Trophoblast cell (in vitro differentiated cells and primary cell): ENCODE results near the gene MKI67.

Experiments used
- DNase-seq, 2 donors: peaks; one replicate each; pipeline ENCODE4 v3.0.0-alpha.2; 2016
- H2AFZ ChIP-seq: 2 replicates; pipeline ENCODE4 v1.6.1; 2013; ENCODE audit warnings: low read length, moderate library complexity, mild to moderate bottlenecking; ENCODE audit not compliant: insufficient read depth, poor library complexity
- H2AK5ac ChIP-seq: 2 replicates; pipeline ENCODE4 v1.6.1; 2013; ENCODE audit warnings: mild to moderate bottlenecking, low read length
- H2BK120ac ChIP-seq: 2 replicates; pipeline ENCODE4 v1.6.1; 2013; ENCODE audit warnings: low read length, mild to moderate bottlenecking, moderate library complexity; ENCODE audit not compliant: insufficient read depth, poor library complexity
- H2BK12ac ChIP-seq: 2 replicates; pipeline ENCODE4 v1.6.1; 2013; ENCODE audit warnings: mild to moderate bottlenecking, low read length, moderate library complexity
- H2BK5ac ChIP-seq: 2 replicates; pipeline ENCODE4 v1.6.1; 2013; ENCODE audit warnings: low read length, low read depth, moderate library complexity, mild to moderate bottlenecking; ENCODE audit not compliant: poor library complexity
- H3K14ac ChIP-seq: 2 replicates; pipeline ENCODE4 v1.6.1; 2013; ENCODE audit warnings: mild to moderate bottlenecking, low read length
- H3K18ac ChIP-seq: 2 replicates; pipeline ENCODE4 v1.6.1; 2013; ENCODE audit warnings: mild to moderate bottlenecking, low read length
- H3K23ac ChIP-seq: 2 replicates; pipeline ENCODE4 v1.6.1; 2013; ENCODE audit warnings: low read length
- H3K27ac ChIP-seq: 2 replicates; pipeline ENCODE4 v1.5.1; 2013; ENCODE audit warnings: low read depth, mild to moderate bottlenecking, inconsistent platforms, low read length, moderate library complexity
- H3K27me3 ChIP-seq: 2 replicates; pipeline ENCODE4 v1.6.1; 2013; ENCODE audit warnings: inconsistent platforms, mild to moderate bottlenecking, low read length, moderate library complexity; ENCODE audit not compliant: insufficient read depth
- H3K36me3 ChIP-seq, 2 experiments: 1 replicate in 1 of 2; 2 replicates in 1 of 2; pipeline ENCODE4 v1.6.1; 2013; ENCODE audit warnings: low read length in 2 of 2, mild to moderate bottlenecking in 2 of 2, moderate library complexity in 1 of 2; ENCODE audit not compliant: insufficient read depth in 2 of 2, control insufficient read depth in 1 of 2
- H3K4ac ChIP-seq: 2 replicates; pipeline ENCODE4 v1.6.1; 2013; ENCODE audit warnings: low read depth, mild to moderate bottlenecking, low read length, moderate library complexity
- H3K4me1 ChIP-seq, 2 experiments: 1 replicate in 1 of 2; 2 replicates in 1 of 2; pipeline ENCODE4 v1.6.1; 2013; ENCODE audit warnings: low read length in 2 of 2, mild to moderate bottlenecking in 2 of 2, moderate library complexity in 1 of 2; ENCODE audit not compliant: insufficient read depth in 2 of 2, control insufficient read depth in 1 of 2
- H3K4me2 ChIP-seq: 2 replicates; pipeline ENCODE4 v1.6.1; 2013; ENCODE audit warnings: inconsistent platforms, mild to moderate bottlenecking, low read length, moderate library complexity
- H3K4me3 ChIP-seq: 2 replicates; pipeline ENCODE4 v1.5.1; 2013; ENCODE audit warnings: mild to moderate bottlenecking, low read depth, low read length, inconsistent platforms
- H3K79me1 ChIP-seq: one replicate; pipeline ENCODE4 v1.6.1; 2013; ENCODE audit warnings: low read length
- H3K79me2 ChIP-seq: 2 replicates; pipeline ENCODE4 v1.6.1; 2013; ENCODE audit warnings: low read length, mild to moderate bottlenecking; ENCODE audit not compliant: control insufficient read depth, insufficient read depth, poor library complexity
- H3K9ac ChIP-seq: 2 replicates; pipeline ENCODE4 v1.6.1; 2013; ENCODE audit warnings: mild to moderate bottlenecking, low read length
- H3K9me3 ChIP-seq: 2 replicates; pipeline ENCODE4 v1.6.1; 2013; ENCODE audit warnings: low read depth, mild to moderate bottlenecking, control low read depth, inconsistent platforms, low read length; ENCODE audit not compliant: insufficient read depth
- H4K12ac ChIP-seq: 2 replicates; pipeline ENCODE4 v1.6.1; 2013; ENCODE audit warnings: low read depth, mild to moderate bottlenecking, low read length, moderate library complexity
- H4K8ac ChIP-seq: 2 replicates; pipeline ENCODE4 v1.6.1; 2013; ENCODE audit warnings: low read depth, mild to moderate bottlenecking, low read length, moderate library complexity
- H4K91ac ChIP-seq: one replicate; pipeline ENCODE4 v1.6.1; 2013; ENCODE audit warnings: low read depth, mild to moderate bottlenecking, low read length, moderate library complexity
- WGBS: extraction: QIAGEN DNeasy Blood & Tissue Kit; methylation state at CpG from one replicate; pipeline ENCODE4 v1.1.7; 2013; ENCODE audit warnings: missing lambda C conversion rate; ENCODE audit not compliant: insufficient read length, insufficient coverage; ENCODE audit errors: extremely low coverage; 5-methylcytosine and 5-hydroxymethylcytosine counted together

Gene MKI67

GRCh38 chr10:128063736-128064107, 62.5 kb downstream of the MKI67 start:
- Histone ChIP-seq H3K23ac (no peak overlapping the region), H3K4ac (no peak overlapping the region), H3K18ac (no peak overlapping the region), H3K4me2 (no peak overlapping the region), H3K9me3 (peaks cover 14% of the 10 kb centered on the region), H3K27me3 (no peaks in the 10 kb centered on the region), H3K9ac (no peak overlapping the region), H3K14ac (no peak overlapping the region), H3K27ac (no peak overlapping the region), H2BK5ac (no peak overlapping the region), H4K12ac (no peak overlapping the region), H3K4me3 (no peak overlapping the region), H2AFZ (no peak overlapping the region), H3K79me1 (peaks cover 3% of the 10 kb centered on the region), H3K79me2 (no peaks in the 10 kb centered on the region), H2BK12ac (no peak overlapping the region), H3K4me1 (peaks cover 4 to 6% of the 10 kb centered on the region in 2 experiments), H2AK5ac (no peak overlapping the region), H4K91ac (no peak overlapping the region), H3K36me3 (peaks cover 41 to 44% of the 10 kb centered on the region in 2 experiments), H2BK120ac (no peak overlapping the region), H4K8ac (no peak overlapping the region)
- WGBS, result no CpG with 5 or more reads among the region's 7 CpGs
- peak in 1 of 2 donors; percentile 8 for DNase-seq

GRCh38 chr10:128062881-128063563, 63.2 kb downstream of the MKI67 start:
- H3K4me1 ChIP-seq, result peaks cover 4 to 6% of the 10 kb centered on the region in 2 experiments
- WGBS, result no CpG with 5 or more reads among the region's 19 CpGs
- H3K36me3 ChIP-seq, result peaks cover 35 to 39% of the 10 kb centered on the region in 2 experiments
- H3K23ac ChIP-seq, result no peak overlapping the region
- peaks cover 17% of the 10 kb centered on the region for H3K9me3 ChIP-seq
- no peak overlapping the region for H3K27ac ChIP-seq
- H3K4me2 ChIP-seq, result no peak overlapping the region
- H2BK12ac ChIP-seq, result no peak overlapping the region
- H3K14ac ChIP-seq, result no peak overlapping the region
- H3K79me2 ChIP-seq, result no peaks in the 10 kb centered on the region
- no peak overlapping the region for H2BK5ac ChIP-seq
- H3K4me3 ChIP-seq, result no peak overlapping the region
- no peak overlapping the region for H3K4ac ChIP-seq
- peak; percentile 69 to 75 for DNase-seq
- H3K79me1 ChIP-seq, result peaks cover 3% of the 10 kb centered on the region
- no peaks in the 10 kb centered on the region for H3K27me3 ChIP-seq
- H2AK5ac ChIP-seq, result no peak overlapping the region
- no peak overlapping the region for H3K18ac ChIP-seq
- H4K12ac ChIP-seq, result no peak overlapping the region
- H2AFZ ChIP-seq, result no peak overlapping the region
- H4K8ac ChIP-seq, result no peak overlapping the region
- no peak overlapping the region for H3K9ac ChIP-seq
- no peak overlapping the region for H4K91ac ChIP-seq
- H2BK120ac ChIP-seq, result no peak overlapping the region

DNA sequence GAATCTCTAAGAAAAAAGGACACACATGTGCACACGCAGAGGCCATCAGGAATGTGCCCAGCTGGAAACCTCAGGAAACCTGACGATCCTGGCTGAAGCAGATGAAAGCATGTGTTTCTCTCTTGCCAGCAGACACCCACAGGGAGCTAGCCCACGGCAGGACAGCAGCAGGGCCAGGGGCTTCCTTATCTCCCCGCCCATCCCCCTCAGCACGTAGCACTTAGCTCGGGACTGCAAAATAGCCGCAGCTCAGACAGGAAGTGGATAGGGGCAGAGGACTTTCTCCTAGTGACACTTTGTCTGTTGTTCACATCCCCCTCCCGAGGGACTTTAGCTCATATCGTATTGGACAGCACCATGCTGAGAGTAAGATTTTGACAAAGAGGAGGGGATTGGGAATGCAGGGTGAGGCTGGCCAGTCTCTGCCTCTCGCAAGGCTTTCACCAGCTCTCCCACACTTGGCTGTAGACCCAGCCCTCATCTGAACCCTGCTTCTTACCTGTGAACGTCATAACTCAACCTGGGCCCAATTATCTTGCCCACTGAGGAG, 63.8 kb downstream of the MKI67 start:
- Histone ChIP-seq H4K12ac (no peak overlapping the region), H2BK5ac (no peak overlapping the region), H3K9me3 (peaks cover 17% of the 10 kb centered on the region), H2BK12ac (no peak overlapping the region), H4K91ac (no peak overlapping the region), H2AK5ac (no peak overlapping the region), H3K18ac (no peak overlapping the region), H3K4me1 (peaks cover 4 to 6% of the 10 kb centered on the region in 2 experiments), H3K4ac (no peak overlapping the region), H2AFZ (no peak overlapping the region), H3K27me3 (no peaks in the 10 kb centered on the region), H2BK120ac (no peak overlapping the region), H3K4me2 (no peak overlapping the region), H3K27ac (no peak overlapping the region), H3K79me1 (peaks cover 3% of the 10 kb centered on the region), H3K14ac (no peak overlapping the region), H3K9ac (no peak overlapping the region), H3K36me3 (peaks cover 30 to 36% of the 10 kb centered on the region in 2 experiments), H3K4me3 (no peak overlapping the region), H3K23ac (no peak overlapping the region), H4K8ac (no peak overlapping the region), H3K79me2 (no peaks in the 10 kb centered on the region)
- WGBS, result no CpG with 5 or more reads among the region's 11 CpGs
- DNase-seq, result peak; percentile 66 to 68

DNA sequence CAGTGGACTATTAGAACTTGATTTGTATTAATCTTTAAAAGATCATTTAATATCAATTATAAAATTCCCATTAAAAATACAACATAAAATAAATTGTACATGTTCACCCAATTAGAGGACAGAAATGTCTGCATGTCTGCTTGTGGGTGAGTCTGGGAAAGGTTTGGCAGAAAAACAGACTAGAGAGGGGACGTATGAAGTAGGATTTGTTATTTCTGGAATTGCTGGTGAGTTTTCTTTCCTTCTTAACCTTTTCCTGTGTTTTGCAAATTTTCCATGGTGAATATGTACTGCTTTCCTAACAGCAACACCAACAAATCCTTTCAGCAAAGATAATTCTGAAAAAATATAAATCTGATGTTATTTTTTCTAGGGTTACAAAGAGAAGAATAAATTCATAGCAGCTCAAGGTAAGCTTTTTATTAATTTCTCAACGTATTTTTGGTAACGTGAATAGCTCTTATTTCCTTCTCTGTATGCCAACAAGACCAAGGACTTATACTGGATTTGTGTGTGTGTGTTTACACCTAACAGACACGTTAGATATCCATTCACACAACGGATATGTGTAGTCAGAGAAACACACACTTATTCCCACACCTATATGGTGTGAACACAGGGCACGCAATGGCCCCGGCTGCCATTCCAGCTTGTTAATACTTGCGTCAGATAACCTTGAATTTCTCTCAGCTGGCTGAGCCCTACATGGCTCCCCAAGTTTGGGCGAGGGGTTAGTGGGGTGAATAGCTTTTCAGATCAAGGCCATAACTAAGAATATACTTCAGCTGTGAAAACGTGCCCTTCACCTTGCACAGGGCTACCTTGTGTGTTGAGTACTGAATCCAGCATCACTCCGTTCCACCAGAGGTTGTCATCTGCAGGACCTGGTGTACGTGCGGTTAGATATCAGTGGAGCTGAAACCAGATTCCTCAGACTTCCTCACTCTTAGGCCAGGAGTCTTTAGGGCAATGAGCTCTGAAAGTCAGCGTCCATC, 64.6 kb downstream of the MKI67 start:
- H3K18ac ChIP-seq, result no peak overlapping the region
- no peak overlapping the region for H2BK12ac ChIP-seq
- no peaks in the 10 kb centered on the region for H3K79me2 ChIP-seq
- H3K36me3 ChIP-seq, result peaks cover 25 to 30% of the 10 kb centered on the region in 2 experiments
- no peak overlapping the region for H3K4ac ChIP-seq
- H4K8ac ChIP-seq, result no peak overlapping the region
- no peak overlapping the region for H3K4me2 ChIP-seq
- no peak overlapping the region for H3K23ac ChIP-seq
- WGBS, result no CpG with 5 or more reads among the region's 14 CpGs
- H3K9me3 ChIP-seq, result peaks cover 10% of the 10 kb centered on the region
- H3K27me3 ChIP-seq, result no peaks in the 10 kb centered on the region
- no peak overlapping the region for H4K12ac ChIP-seq
- peaks cover 3% of the 10 kb centered on the region for H3K79me1 ChIP-seq
- no peak overlapping the region for H2AK5ac ChIP-seq
- no peak overlapping the region for H3K27ac ChIP-seq
- no peak overlapping the region for H4K91ac ChIP-seq
- no peak overlapping the region for H2AFZ ChIP-seq
- H3K9ac ChIP-seq, result no peak overlapping the region
- no peak overlapping the region for H2BK5ac ChIP-seq
- peaks cover 4 to 6% of the 10 kb centered on the region in 2 experiments for H3K4me1 ChIP-seq
- H3K4me3 ChIP-seq, result no peak overlapping the region
- no peak overlapping the region for H2BK120ac ChIP-seq
- H3K14ac ChIP-seq, result no peak overlapping the region
- DNase-seq, result no peak
